Sigmoid colon (tissue), 7 donors: ENCODE results near the gene USP31. TPM values are rescaled to one million over a fixed set of nuclear protein-coding genes. Genes with fewer than 3 reads are reported as not detected.

ENCODE experiments used
- DNase-seq: peaks from one replicate; pipeline ENCODE4 v3.0.0-alpha.2; 2019
- H3K27ac ChIP-seq, 4 donors: fragments of 200-600 bp; sonication (generic); one replicate each; pipeline ENCODE4 v1.5.1; 2016 to 2019; ENCODE audit warnings: mild to moderate bottlenecking in 1 of 4
- H3K27me3 ChIP-seq, 3 donors: fragments of 200-600 bp; sonication (generic); one replicate each; pipeline ENCODE4 v1.5.1; 2019; ENCODE audit warnings: mild to moderate bottlenecking in 1 of 3
- H3K36me3 ChIP-seq, 4 donors: fragments of 200-600 bp; sonication (generic); one replicate each; pipeline ENCODE4 v1.5.1; 2016 to 2019
- H3K4me1 ChIP-seq, 4 donors: fragments of 200-600 bp; sonication (generic); one replicate each; pipeline ENCODE4 v1.5.1; 2017 to 2019
- H3K4me3 ChIP-seq, 4 donors: fragments of 200-600 bp; sonication (generic); one replicate each; pipeline ENCODE4 v1.5.1; 2017 to 2019; ENCODE audit warnings: mild to moderate bottlenecking in 2 of 4, moderate library complexity in 1 of 4
- H3K9me3 ChIP-seq, 4 donors: fragments of 200-600 bp in 3 of 4; sonication (generic) in 3 of 4; one replicate each; pipeline versions ENCODE4 v1.5.1 to v1.6.1; 2013 to 2019
- EP300 ChIP-seq, 4 donors: sonication (generic); formaldehyde crosslinking; IDR thresholded peaks; one replicate each; pipeline ENCODE4 v1.6.1; 2017; ENCODE audit warnings: antibody characterized with exemption in 4 of 4
- POLR2A ChIP-seq, 2 donors: fragments of 450-650 bp; IDR thresholded peaks; one replicate each; pipeline ENCODE4 v1.6.1; 2016; ENCODE audit warnings: antibody characterized with exemption in 2 of 2, mild to moderate bottlenecking in 2 of 2, moderate library complexity in 2 of 2
- POLR2AphosphoS5 ChIP-seq, 4 donors: sonication (generic); formaldehyde crosslinking; IDR thresholded peaks; one replicate each; pipeline ENCODE4 v1.6.1; 2017; ENCODE audit warnings: antibody characterized with exemption in 4 of 4
- whole genome bisulfite sequencing, 2 donors: extraction: QIAGEN DNeasy Blood & Tissue Kit; methylation state at CpG; one replicate each; pipeline ENCODE4 v1.1.7; 2013; 5-methylcytosine and 5-hydroxymethylcytosine counted together
- intact Hi-C: fragments of 100-400 bp; cut with DNase I; formaldehyde crosslinking; loops from one replicate; pipeline ENCODE4 v1.15.1; 2023
- polyA plus RNA-seq, 3 donors: library from polyadenylated mRNA; stranded (reverse); fragments of 200-250 nt; gene quantifications; one replicate each; pipeline ENCODE4 v1.2.3, GENCODE V29; 2013
- total RNA-seq, 4 donors: library from RNA; depleted of rRNA; stranded (reverse); fragments of >200 nt; gene quantifications; one replicate each; pipeline ENCODE4 v1.1.0, GENCODE V29; 2016
- TF ChIP-seq, protein P1 (sequence below), 4 experiments: fragments of 450-650 bp in 3 of 4; fragments of 200-600 bp in 1 of 4; IDR thresholded peaks; one replicate each; pipeline ENCODE4 v1.5.1; 2016 to 2019; ENCODE audit warnings: antibody characterized with exemption in 4 of 4, mild to moderate bottlenecking in 3 of 4, moderate library complexity in 2 of 4
- donor health status: healthy with polysubstance abuse.
- donor health status: Bipolar disorder and iron deficiency.
- donor health status: healthy.

Gene USP31
- total RNA-seq (10 to 100 TPM; 12.7 to 21.0 (median 16.7) TPM), polyA plus RNA-seq (1 to 10 TPM in 2 of 3 donors, under 1 TPM in 1; 0.60 to 4.0 (median 2.3) TPM)

DNA sequence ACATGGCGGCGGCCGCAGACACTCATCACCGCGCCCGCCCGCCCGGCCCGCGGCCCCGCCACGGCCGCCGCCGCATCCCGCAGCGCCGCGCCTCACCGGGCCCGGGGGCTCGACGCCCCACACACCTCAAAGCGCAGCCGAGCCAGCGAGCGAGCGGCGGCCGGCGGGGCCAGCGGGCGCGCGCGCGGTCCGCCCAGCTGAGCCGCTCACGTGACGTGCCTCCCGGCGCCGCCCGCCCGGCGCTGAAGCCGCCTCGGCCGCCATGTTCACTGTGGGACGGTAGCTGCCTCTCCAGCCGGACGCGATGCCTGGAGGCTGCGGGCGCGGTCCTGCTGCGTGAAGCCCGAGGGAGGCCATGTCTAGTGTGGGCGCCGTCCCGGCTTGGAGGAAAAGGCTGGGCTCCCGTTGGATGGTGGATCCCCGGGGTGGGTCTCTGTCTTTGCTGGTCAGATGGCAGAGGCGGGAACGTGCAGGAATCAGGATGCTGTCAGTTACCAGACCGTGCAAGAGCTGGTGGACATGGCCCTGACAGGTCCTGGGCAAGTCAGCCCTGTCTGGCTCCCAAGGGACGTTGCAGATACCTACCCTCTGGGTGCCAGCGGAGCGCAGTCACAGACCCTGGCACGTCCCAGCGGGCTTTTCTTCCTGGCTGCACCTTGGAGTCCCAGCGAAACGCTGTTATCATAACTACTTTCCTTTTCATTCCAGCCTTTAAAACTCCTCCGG lies at the start of gene USP31:
Gene USP31, minus strand, starts transcription at position 186 of the 726 bp plus-strand sequence. Its CDS starts 182 bp downstream, at position 4.
- Histone ChIP-seq H3K27ac (peak within 1 kb of the TSS; percentile 86 to 93 (median 90)), H3K4me1 (peaks cover 0 to 46% (median 34%) of the 10 kb centered on the region in 4 donors), H3K27me3 (no peaks in the 10 kb centered on the region), H3K9me3 (no peaks in the 10 kb centered on the region), H3K36me3 (no peaks in the 10 kb centered on the region), H3K4me3 (peak within 1 kb of the TSS; percentile 53 to 82 (median 81))
- intact Hi-C loops, result loop anchor here (2.0 kb wide), 2 partner anchors 21 to 79 kb away; no protein-coding TSS in a partner anchor
- TF ChIP-seq POLR2AphosphoS5 (IDR thresholded peaks at IDR 0.05), result peak; percentile 15 to 54 (median 52)
- TF ChIP-seq EP300 (IDR thresholded peaks at IDR 0.05), result no peak
- 1% methylated on average over 75 of the region's 75 CpGs for WGBS, 2 donors
- DNase-seq, result peak; percentile 97

DNA sequence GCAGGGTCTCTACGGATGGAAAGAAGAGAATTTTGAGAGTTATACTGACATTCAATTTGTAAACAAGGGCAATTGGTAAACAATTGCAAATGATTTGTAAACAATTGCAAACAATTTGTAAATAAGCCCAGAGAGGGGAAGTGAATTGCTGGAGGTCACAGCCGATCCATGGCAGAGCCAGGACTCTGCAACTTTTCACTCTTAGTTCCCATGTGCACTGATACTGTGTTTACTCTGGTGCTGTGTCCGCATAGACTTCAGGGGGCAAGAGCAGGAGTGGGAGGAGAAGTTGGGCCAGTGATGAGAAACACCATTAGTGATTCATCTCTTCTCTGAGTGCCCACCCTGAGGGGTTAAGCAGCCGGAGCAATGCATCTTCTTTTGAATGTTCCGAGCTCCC lies 47.3 kb upstream of the USP31 start:
- DNase-seq, result no peak
- Histone ChIP-seq H3K4me3 (no peak overlapping the region), H3K27ac (no peak overlapping the region), H3K9me3 (no peaks in the 10 kb centered on the region), H3K36me3 (no peaks in the 10 kb centered on the region), H3K4me1 (peaks cover 0 to 29% (median 22%) of the 10 kb centered on the region in 4 donors), H3K27me3 (no peaks in the 10 kb centered on the region)
- TF ChIP-seq, protein P1, sequence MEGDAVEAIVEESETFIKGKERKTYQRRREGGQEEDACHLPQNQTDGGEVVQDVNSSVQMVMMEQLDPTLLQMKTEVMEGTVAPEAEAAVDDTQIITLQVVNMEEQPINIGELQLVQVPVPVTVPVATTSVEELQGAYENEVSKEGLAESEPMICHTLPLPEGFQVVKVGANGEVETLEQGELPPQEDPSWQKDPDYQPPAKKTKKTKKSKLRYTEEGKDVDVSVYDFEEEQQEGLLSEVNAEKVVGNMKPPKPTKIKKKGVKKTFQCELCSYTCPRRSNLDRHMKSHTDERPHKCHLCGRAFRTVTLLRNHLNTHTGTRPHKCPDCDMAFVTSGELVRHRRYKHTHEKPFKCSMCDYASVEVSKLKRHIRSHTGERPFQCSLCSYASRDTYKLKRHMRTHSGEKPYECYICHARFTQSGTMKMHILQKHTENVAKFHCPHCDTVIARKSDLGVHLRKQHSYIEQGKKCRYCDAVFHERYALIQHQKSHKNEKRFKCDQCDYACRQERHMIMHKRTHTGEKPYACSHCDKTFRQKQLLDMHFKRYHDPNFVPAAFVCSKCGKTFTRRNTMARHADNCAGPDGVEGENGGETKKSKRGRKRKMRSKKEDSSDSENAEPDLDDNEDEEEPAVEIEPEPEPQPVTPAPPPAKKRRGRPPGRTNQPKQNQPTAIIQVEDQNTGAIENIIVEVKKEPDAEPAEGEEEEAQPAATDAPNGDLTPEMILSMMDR (IDR thresholded peaks at IDR 0.05), result no peak
- no peak for TF ChIP-seq POLR2AphosphoS5 (IDR thresholded peaks at IDR 0.05)
- TF ChIP-seq POLR2A (IDR thresholded peaks at IDR 0.05), result no peak
- no peak for TF ChIP-seq EP300 (IDR thresholded peaks at IDR 0.05)
- WGBS, 2 donors, result 52 to 82% methylated on average over 5 of the region's 5 CpGs
- intact Hi-C loops, result no loop called here

- H3K27me3 ChIP-seq, result no peaks in the 10 kb centered on the region
- WGBS, 2 donors, result 36 to 48% methylated on average over 3 of the region's 3 CpGs
- no peaks in the 10 kb centered on the region for H3K36me3 ChIP-seq
- TF ChIP-seq EP300 (IDR thresholded peaks at IDR 0.05) (no peak), POLR2AphosphoS5 (IDR thresholded peaks at IDR 0.05) (peak in 3 of 4 donors; percentile 8 to 34 (median 33))
- TF ChIP-seq, protein P1 (IDR thresholded peaks at IDR 0.05), result no peak
- no peak overlapping the region for H3K4me3 ChIP-seq
- H3K9me3 ChIP-seq, result no peaks in the 10 kb centered on the region
- intact Hi-C loops, result no loop called here
- DNase-seq, result no peak
- peak overlapping the region in 3 of 4 donors; percentile 16 to 68 (median 66) for H3K27ac ChIP-seq
- H3K4me1 ChIP-seq, result peaks cover 0 to 29% (median 22%) of the 10 kb centered on the region in 4 donors
Measured at GRCh38 chr16:23195366-23195978, 46.2 kb upstream of the USP31 start.

- no peaks in the 10 kb centered on the region for H3K27me3 ChIP-seq
- peaks cover 0 to 29% (median 22%) of the 10 kb centered on the region in 4 donors for H3K4me1 ChIP-seq
- H3K9me3 ChIP-seq, result no peaks in the 10 kb centered on the region
- DNase-seq, result no peak
- peak overlapping the region in 3 of 4 donors; percentile 16 to 68 (median 66) for H3K27ac ChIP-seq
- intact Hi-C loops, result no loop called here
- TF ChIP-seq POLR2AphosphoS5 (IDR thresholded peaks at IDR 0.05) (peak in 2 of 4 donors; percentile 23 to 39), EP300 (IDR thresholded peaks at IDR 0.05) (no peak), POLR2A (IDR thresholded peaks at IDR 0.05) (no peak)
- no peak overlapping the region for H3K4me3 ChIP-seq
- H3K36me3 ChIP-seq, result no peaks in the 10 kb centered on the region
- 79 to 82% methylated on average over 9 of the region's 9 CpGs for WGBS, 2 donors
Measured at GRCh38 chr16:23194497-23195221, 45.4 kb upstream of the USP31 start.

DNA sequence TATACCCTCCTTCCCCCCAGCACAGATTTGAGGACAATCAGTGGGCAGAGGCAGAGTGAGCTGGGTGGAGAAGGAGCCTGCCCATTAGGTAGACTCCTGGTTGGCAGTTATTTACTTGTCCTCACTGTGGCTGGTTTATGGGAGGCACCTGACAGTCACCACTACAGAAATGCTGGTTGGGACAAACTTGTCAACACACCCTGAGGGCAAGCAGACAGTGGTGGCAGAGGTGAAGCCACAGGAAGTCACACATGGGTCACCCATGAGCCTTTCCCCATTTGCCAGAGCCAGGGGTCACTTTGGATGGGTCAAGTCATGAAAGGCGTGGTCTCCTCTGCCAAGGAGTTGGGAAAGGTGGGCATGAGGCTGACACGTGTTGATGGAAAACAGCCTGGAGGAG lies 39.7 kb upstream of the USP31 start:
- WGBS, 2 donors, result 81 to 85% methylated on average over 2 of the region's 2 CpGs
- intact Hi-C loops, result loop anchor here (10.0 kb wide), 1 partner anchor 126 kb away; no protein-coding TSS in a partner anchor
- H3K9me3 ChIP-seq, result no peaks in the 10 kb centered on the region

More for the DNA sequence above, 39.7 kb upstream of the USP31 start:
- Histone ChIP-seq H3K36me3 (no peaks in the 10 kb centered on the region), H3K27ac (no peak overlapping the region), H3K4me1 (peaks cover 0 to 2% (median under 1%) of the 10 kb centered on the region in 4 donors), H3K27me3 (peaks cover 0 to 10% (median 3%) of the 10 kb centered on the region in 3 donors), H3K4me3 (no peak overlapping the region)
- DNase-seq, result no peak
- no peak for TF ChIP-seq POLR2AphosphoS5 (IDR thresholded peaks at IDR 0.05)
- TF ChIP-seq EP300 (IDR thresholded peaks at IDR 0.05), result no peak
- TF ChIP-seq, protein P1 (IDR thresholded peaks at IDR 0.05), result no peak
- TF ChIP-seq POLR2A (IDR thresholded peaks at IDR 0.05), result no peak
